K562 (cell line): ENCODE data around the gene USH1G. TPM values are rescaled to one million over a fixed set of nuclear protein-coding genes. Genes with fewer than 3 reads are reported as not detected.

ENCODE experiments used
- CBX2 ChIP-seq: fragments of 200-600 bp; sonication (generic); IDR thresholded peaks from one replicate; pipeline ENCODE4 v1.6.1; 2012; ENCODE audit warnings: mild to moderate bottlenecking, low read length, inconsistent platforms; ENCODE audit not compliant: insufficient read depth, poor library complexity, severe bottlenecking
- CREB1 ChIP-seq, 2 experiments: sonication (generic) in 1 of 2; formaldehyde crosslinking in 1 of 2; IDR thresholded peaks; 2 replicates each; pipeline versions ENCODE4 v1.6.1 to v1.8.0; 2012 to 2022; ENCODE audit warnings: inconsistent platforms in 1 of 2, mild to moderate bottlenecking in 1 of 2, missing genetic modification reagents in 1 of 2, moderate library complexity in 1 of 2
- CTBP1 ChIP-seq: fragments of 450-650 bp; IDR thresholded peaks from 2 replicates; pipeline ENCODE4 v1.6.1; 2016; ENCODE audit warnings: borderline replicate concordance
- EGR1 ChIP-seq: fragments of 450-650 bp; conservative IDR thresholded peaks from 2 replicates; pipeline ENCODE4 v1.6.1; 2017; ENCODE audit warnings: mild to moderate bottlenecking
- FOXK2 ChIP-seq, 2 experiments: fragments of 450-650 bp; IDR thresholded peaks in 1 of 2; conservative IDR thresholded peaks in 1 of 2; 2 replicates each; pipeline ENCODE4 v1.6.1; 2016; ENCODE audit warnings: low read depth in 2 of 2, mild to moderate bottlenecking in 1 of 2
- HDAC2 ChIP-seq: fragments of 450-650 bp; IDR thresholded peaks from 2 replicates; pipeline ENCODE4 v1.6.1; 2016; ENCODE audit warnings: mild to moderate bottlenecking
- HDGF ChIP-seq: fragments of 450-650 bp; IDR thresholded peaks from 2 replicates; pipeline ENCODE4 v1.6.1; 2016
- HOMEZ ChIP-seq: fragments of 250-450 bp; sonication (Bioruptor Pico); IDR thresholded peaks from 2 replicates; pipeline ENCODE4 v1.4.0; 2020; ENCODE audit warnings: mild to moderate bottlenecking, moderate library complexity
- MITF ChIP-seq: IDR thresholded peaks from 2 replicates; pipeline ENCODE4 v1.6.1; 2014; ENCODE audit warnings: antibody characterized with exemption
- NR0B1 ChIP-seq: fragments of 450-650 bp; IDR thresholded peaks from one replicate; pipeline ENCODE4 v1.6.1; 2018; ENCODE audit warnings: mild to moderate bottlenecking, moderate library complexity; ENCODE audit not compliant: partially characterized antibody
- PBX2 ChIP-seq, 2 experiments: IDR thresholded peaks in 1 of 2; conservative IDR thresholded peaks in 1 of 2; 2 replicates each; pipeline ENCODE4 v1.6.1; 2016; ENCODE audit warnings: low read depth in 2 of 2, mild to moderate bottlenecking in 1 of 2, missing compliant biosample characterization in 1 of 2, missing genetic modification characterization in 1 of 2, moderate library complexity in 1 of 2
- RHOXF2B ChIP-seq: fragments of 250-450 bp; sonication (Bioruptor Pico); conservative IDR thresholded peaks from 2 replicates; pipeline ENCODE4 v1.5.1; 2021
- SMARCB1 ChIP-seq: IDR thresholded peaks from 2 replicates; pipeline ENCODE4 v1.6.1; 2011; ENCODE audit warnings: improper control_type of control experiment, low read depth; ENCODE audit not compliant: insufficient read length
- SNAPC5 ChIP-seq: fragments of 250-450 bp; sonication (Bioruptor Pico); IDR thresholded peaks from 2 replicates; pipeline ENCODE4 v1.8.0; 2021; ENCODE audit warnings: moderate library complexity, mild to moderate bottlenecking, inconsistent platforms
- XRCC5 ChIP-seq: fragments of 200-400 bp; formaldehyde crosslinking; IDR thresholded peaks from 2 replicates; pipeline ENCODE4 v1.6.1; 2017; ENCODE audit warnings: low read depth, mild to moderate bottlenecking, low read length
- ZBTB34 ChIP-seq: fragments of 250-450 bp; sonication (Bioruptor Pico); IDR thresholded peaks from 2 replicates; pipeline ENCODE4 v1.8.0; 2021; ENCODE audit warnings: mild to moderate bottlenecking, moderate library complexity
- ZNF324 ChIP-seq: fragments of 250-450 bp; sonication (Bioruptor Pico); IDR thresholded peaks from 2 replicates; pipeline ENCODE4 v1.4.0; 2020; ENCODE audit warnings: mild to moderate bottlenecking
- ZNF444 ChIP-seq: fragments of 250-450 bp; sonication (Bioruptor Pico); IDR thresholded peaks from 2 replicates; pipeline ENCODE4 v1.4.0; 2020; ENCODE audit warnings: mild to moderate bottlenecking, moderate library complexity
- polyA plus RNA-seq, 8 experiments: library from polyadenylated mRNA; depleted of rRNA in 4 of 8; stranded (reverse) in 5 of 8; unstranded in 3 of 8; fragments of >200 nt; fragmentation: Nextera tagmentation in 2 of 8; fragmentation: Illumina TruSeq in 1 of 8; extraction: Ambion mirVana in 2 of 8; extraction: Trizol in 1 of 8; gene quantifications; 2 replicates each; pipeline versions ENCODE4 v1.2.1 to v1.2.3, GENCODE V29; 2011 to 2014; ENCODE audit warnings: inconsistent platforms in 1 of 8, missing spikeins in 1 of 8
- total RNA-seq, 7 experiments: library from RNA; depleted of rRNA in 6 of 7; stranded (reverse); fragments of >200 nt in 6 of 7; fragmentation: Illumina TruSeq in 2 of 7; extraction: Trizol in 2 of 7; gene quantifications; 2 replicates each; pipeline versions ENCODE4 v1.2.1 to v1.2.3, GENCODE V29; 2011 to 2021; ENCODE audit warnings: low replicate concordance in 1 of 7

The USH1G gene
- total and polyA plus RNA-seq, 9 of the 15 experiments (the other 6 are each of a cell fraction or from before 2014, with no cell fraction given), result 0.22 to 1.00 (median 0.64) TPM; not detected in 2

- no peak for TF ChIP-seq HOMEZ (CRISPR knock-in tag)
- no peak for TF ChIP-seq CBX2
- no peak for TF ChIP-seq PBX2 (CRISPR knock-in tag; IDR thresholded peaks at IDR 0.05; ENCODE audit: low read depth)
- TF ChIP-seq PBX2 (tag; conservative IDR thresholded peaks at IDR 0.05; ENCODE audit: low read depth), result no peak
- TF ChIP-seq ZNF324, result no peak
- no peak for TF ChIP-seq ZNF444 (CRISPR knock-in tag)
- TF ChIP-seq NR0B1, result no peak
- TF ChIP-seq RHOXF2B, result no peak
- no peak for TF ChIP-seq ZBTB34 (CRISPR knock-in tag)
- peak; percentile 30 for TF ChIP-seq EGR1
- TF ChIP-seq SNAPC5 (CRISPR knock-in tag), result no peak
- 0 out of 2 replicates have a peak, but pooled peaks have one; percentile 44 for TF ChIP-seq MITF
- TF ChIP-seq CTBP1, result peak; percentile 76
- no peak for TF ChIP-seq HDGF
- peak; percentile 40 to 86; a peak in 2 of 4 replicates for TF ChIP-seq FOXK2 (conservative IDR thresholded peaks at IDR 0.05 in 1 of 2, IDR thresholded peaks at IDR 0.05 in 1 of 2; ENCODE audit: low read depth in 2 of 2)
- peak; percentile 19; the same call in 1 of the 2 replicates for TF ChIP-seq CREB1 (IDR thresholded peaks at IDR 0.05)
- peak; percentile 72 for TF ChIP-seq CREB1 (CRISPR knock-in tag; IDR thresholded peaks at IDR 0.05)
- no peak for TF ChIP-seq SMARCB1
- peak; percentile 72 for TF ChIP-seq HDAC2
- 0 out of 2 replicates have a peak, but pooled peaks have one; percentile 27 for TF ChIP-seq XRCC5
Measured at GRCh38 chr17:74960570-74961342, 37.7 kb upstream of the USH1G start (continued).
